IPS-11a (cell line): ENCODE measurements around the gene ENTPD5.
"Not testable (repeated sequence)": the region's sequence is repeated elsewhere in the genome, so short reads cannot be mapped to it uniquely, and the experiment has no call there.

ENCODE experiments used
- H3K4me3 ChIP-seq: one replicate; pipeline ENCODE4 v1.5.1; 2013; ENCODE audit warnings: low read depth, low read length, control low read depth

The ENTPD5 gene

GRCh38 chr14:74008843-74009499, 10.1 kb downstream of the ENTPD5 start:
- no peak overlapping the region for H3K4me3 ChIP-seq

DNA sequence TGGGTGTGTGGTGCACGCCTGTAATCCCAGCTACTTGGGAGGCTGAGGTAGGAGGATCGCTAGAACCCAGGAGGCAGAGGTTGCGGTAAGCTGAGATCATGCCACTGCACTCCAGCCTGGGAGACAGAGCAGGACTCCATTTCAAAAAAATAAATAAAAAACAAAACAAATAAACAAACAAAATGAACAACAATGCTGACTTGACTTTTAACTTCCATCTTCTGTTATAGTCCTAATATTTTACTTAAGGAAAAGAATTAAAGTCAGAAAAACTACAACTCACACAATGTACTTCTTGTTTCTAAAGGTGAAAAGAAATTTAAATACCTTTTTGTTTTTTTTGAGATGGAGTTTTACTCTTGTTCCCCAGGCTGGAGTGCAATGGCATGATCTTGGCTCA, 13.4 kb downstream of the ENTPD5 start:
- not testable (repeated sequence) for H3K4me3 ChIP-seq

- H3K4me3 ChIP-seq: no peak overlapping the region
These were observed 20.4 kb downstream of the ENTPD5 start for GRCh38 chr14:73998726-73999125.

- H3K4me3 ChIP-seq: no peak overlapping the region
These were observed 21.1 kb downstream of the ENTPD5 start for GRCh38 chr14:73997944-73998447.

DNA sequence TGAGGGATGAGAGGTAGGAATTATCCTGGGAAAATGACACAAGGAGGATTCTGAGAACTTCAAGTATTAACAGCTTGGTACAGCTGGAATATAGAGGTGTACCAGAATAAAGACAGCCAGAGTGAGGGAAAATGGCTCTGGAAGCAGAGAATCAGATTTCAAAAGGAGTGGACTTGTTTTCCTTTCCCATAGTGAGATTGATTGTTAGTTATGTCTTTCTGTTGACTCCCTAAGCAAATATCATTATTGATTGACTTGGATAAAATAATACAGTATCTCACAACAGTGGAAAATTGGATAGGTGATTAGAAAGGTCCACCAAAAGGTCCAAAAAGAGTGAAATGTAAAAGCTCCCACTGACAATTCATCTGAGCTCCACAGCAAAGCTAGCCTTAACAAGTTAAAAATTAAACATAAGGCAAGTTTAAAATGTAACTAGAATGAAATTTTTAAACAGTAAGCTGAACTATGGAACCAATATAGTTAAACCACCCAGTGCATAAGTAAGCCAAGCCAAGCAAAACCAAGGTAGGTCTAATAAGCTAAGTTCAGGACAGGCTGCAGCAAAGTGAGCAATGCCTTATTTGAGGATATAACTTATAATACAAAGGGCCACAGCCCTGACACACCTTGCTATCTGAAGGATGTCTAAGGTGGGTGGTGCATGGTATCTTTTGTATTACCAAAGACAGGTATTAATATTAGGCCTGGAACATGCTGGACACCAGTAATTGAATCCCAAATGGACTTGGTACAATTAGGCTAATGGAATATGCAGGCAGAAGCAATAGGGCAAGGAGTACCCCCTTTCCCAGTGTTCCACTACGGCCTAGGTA, 21.8 kb downstream of the ENTPD5 start:
- H3K4me3 ChIP-seq: no peak overlapping the region

DNA sequence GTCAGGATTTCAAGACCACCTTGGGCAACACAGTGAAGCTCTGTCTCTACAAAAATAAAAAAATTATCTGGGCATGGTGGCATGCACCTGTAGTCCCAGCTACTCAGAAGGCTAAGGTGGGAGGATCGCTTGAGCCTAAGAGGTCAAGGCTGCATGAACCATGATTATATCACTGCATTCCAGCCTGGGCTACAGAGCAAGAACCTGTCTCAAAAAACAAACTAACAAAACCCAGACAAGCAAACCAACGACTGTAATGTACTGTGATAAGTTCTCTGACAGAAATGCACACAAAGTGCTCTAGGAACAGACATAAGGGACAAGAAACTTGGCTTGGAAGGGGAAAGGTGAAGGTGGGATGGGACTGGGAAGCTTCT, 22.4 kb downstream of the ENTPD5 start:
- no peak overlapping the region for H3K4me3 ChIP-seq

DNA sequence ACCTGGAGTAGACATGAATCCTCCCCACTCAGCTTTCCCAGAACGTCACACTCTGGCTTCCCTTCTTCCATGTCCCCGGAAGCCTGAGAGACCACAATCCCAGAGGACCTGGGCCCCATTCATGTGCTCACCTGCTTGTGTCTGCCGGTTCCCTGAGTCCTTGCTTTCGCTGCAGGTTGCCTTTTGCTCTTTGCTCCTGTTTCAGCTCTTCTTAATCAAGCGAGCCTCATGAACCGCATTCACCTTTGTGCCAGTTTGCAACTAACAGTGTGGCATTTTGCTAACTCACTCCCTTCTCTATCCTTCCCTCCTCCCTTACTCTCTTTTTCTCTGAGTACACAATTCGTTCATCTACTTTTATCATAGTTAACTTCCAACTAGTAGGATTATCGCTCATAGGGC, 23.1 kb downstream of the ENTPD5 start:
- no peak overlapping the region for H3K4me3 ChIP-seq

DNA sequence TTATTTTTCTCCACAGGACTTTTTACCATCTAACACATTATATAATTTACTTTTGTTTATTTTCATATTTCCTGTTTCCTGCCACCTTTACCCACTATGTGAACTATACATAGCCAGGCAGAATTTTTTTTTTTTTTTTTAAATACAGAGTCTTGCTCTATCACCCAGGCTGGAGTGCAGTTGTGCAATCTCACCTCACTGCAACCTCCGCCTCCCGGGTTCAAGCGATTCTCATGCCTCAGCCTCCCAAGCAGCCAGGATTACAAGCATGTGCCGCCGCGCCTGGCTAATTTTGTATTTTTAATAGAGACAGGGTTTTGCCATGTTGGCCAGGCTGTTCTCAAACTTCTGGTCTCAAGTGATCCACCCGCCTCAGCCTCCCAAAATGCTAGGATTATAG, 24.2 kb downstream of the ENTPD5 start:
- not testable (repeated sequence) for H3K4me3 ChIP-seq

- no peak overlapping the region for H3K4me3 ChIP-seq
These were observed 28.0 kb downstream of the ENTPD5 start for GRCh38 chr14:73991092-73991491.

DNA sequence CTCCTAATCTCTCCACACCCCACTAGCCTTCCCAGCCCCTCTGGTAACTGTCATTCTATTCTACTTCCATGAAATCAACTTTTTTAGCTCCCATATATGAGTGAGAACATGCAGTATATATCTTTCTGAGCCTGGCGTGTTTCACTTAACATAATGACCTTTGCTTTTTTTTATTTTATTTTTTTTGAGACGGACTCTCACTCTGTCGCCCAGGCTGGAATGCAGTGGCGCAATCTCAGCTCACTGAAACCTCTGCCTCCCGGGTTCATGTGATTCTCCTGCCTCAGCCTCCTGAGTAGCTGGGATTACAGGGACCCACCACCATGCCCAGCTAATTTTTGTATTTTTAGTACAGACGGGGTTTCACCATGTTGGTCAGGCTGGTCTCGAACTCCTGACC, 30.4 kb downstream of the ENTPD5 start:
- not testable (repeated sequence) for H3K4me3 ChIP-seq

- no peak overlapping the region for H3K4me3 ChIP-seq
These were observed 31.0 kb downstream of the ENTPD5 start for GRCh38 chr14:73988065-73988464.

DNA sequence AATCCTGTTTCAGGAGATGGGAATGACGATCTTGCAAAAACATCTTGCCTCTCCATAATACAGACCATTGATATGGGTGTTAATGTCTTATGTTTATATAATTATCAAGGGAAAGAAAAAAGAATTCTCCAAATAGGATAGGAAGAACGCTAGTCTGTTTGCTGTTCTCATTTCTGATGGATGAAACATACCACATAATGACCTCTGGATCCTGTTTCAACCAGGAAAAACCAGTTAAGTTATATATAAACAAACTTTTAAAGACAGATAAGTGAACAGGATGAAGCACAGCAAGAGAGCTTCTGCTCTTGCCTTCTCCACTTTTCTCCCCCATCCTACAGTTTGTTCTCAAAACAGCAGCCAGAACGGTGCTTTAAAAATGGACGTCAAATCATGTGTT, 41.2 kb downstream of the ENTPD5 start:
- no peak overlapping the region for H3K4me3 ChIP-seq

- no peak overlapping the region for H3K4me3 ChIP-seq
These were observed 43.0 kb downstream of the ENTPD5 start for GRCh38 chr14:73976125-73976524.

- no peak overlapping the region for H3K4me3 ChIP-seq
These were observed 45.6 kb downstream of the ENTPD5 start for GRCh38 chr14:73973497-73973896.

GRCh38 chr14:73968885-73969284, 50.2 kb downstream of the ENTPD5 start:
- H3K4me3 ChIP-seq: no peak overlapping the region

GRCh38 chr14:73965216-73965615, 53.9 kb downstream of the ENTPD5 start:
- H3K4me3 ChIP-seq: no peak overlapping the region

GRCh38 chr14:73961192-73961591, 57.9 kb downstream of the ENTPD5 start:
- H3K4me3 ChIP-seq: no peak overlapping the region

- no peak overlapping the region for H3K4me3 ChIP-seq
These were observed 60.5 kb downstream of the ENTPD5 start for GRCh38 chr14:73958591-73958990.

- no peak overlapping the region for H3K4me3 ChIP-seq
These were observed 63.4 kb downstream of the ENTPD5 start for GRCh38 chr14:73955674-73956073.

GRCh38 chr14:73953731-73954130, 65.4 kb downstream of the ENTPD5 start:
- H3K4me3 ChIP-seq: no peak overlapping the region

GRCh38 chr14:73949752-73950734, 69.0 kb downstream of the ENTPD5 start, which contains the start of the genes COQ6 and FAM161B:
Gene COQ6 (plus strand): TSS chr14:73950302. CDS start chr14:73950333, 31 bp downstream.
Gene FAM161B (minus strand): TSS chr14:73950094. CDS start chr14:73950026, 68 bp downstream.
- H3K4me3 ChIP-seq: peak within 1 kb of the TSS; percentile 79
